Thoracic aorta (tissue), 2 donors: ENCODE data around the gene DDX27. TPM values are rescaled to one million over a fixed set of nuclear protein-coding genes. Genes with fewer than 3 reads are reported as not detected.

Experiments used
- ATAC-seq: fragments of 150-250 bp; one replicate; pipeline ENCODE4 v1.8.0; 2017; ENCODE audit warnings: low read depth; ENCODE audit not compliant: insufficient number of reproducible peaks, low FRiP score
- DNase-seq: peaks from one replicate; pipeline ENCODE4 v3.0.0-alpha.2; 2020; ENCODE audit warnings: low spot score
- H3K27ac ChIP-seq, 2 donors: fragments of 200-600 bp; sonication (generic); 1 replicate in 1 of 2; 2 replicates in 1 of 2; pipeline ENCODE4 v1.5.1; 2016; ENCODE audit warnings: mild to moderate bottlenecking in 2 of 2, moderate library complexity in 2 of 2
- H3K27me3 ChIP-seq: fragments of 200-600 bp; sonication (generic); replicated peaks from 2 replicates; pipeline ENCODE4 v1.6.0; 2016; ENCODE audit warnings: mild to moderate bottlenecking; ENCODE audit not compliant: insufficient read depth
- H3K36me3 ChIP-seq: fragments of 200-600 bp; sonication (generic); one replicate; pipeline ENCODE4 v1.5.1; 2016
- H3K4me1 ChIP-seq, 2 donors: fragments of 200-600 bp; sonication (generic); 1 replicate in 1 of 2; 2 replicates in 1 of 2; pipeline versions ENCODE4 v1.5.1 to v1.6.0; 2016; ENCODE audit warnings: low read depth in 2 of 2, mild to moderate bottlenecking in 1 of 2; ENCODE audit not compliant: control insufficient read depth in 1 of 2
- H3K4me3 ChIP-seq: fragments of 200-600 bp; sonication (generic); 2 replicates; pipeline ENCODE4 v1.5.1; 2016; ENCODE audit warnings: mild to moderate bottlenecking
- H3K9me3 ChIP-seq: fragments of 200-600 bp; sonication (generic); 2 replicates; pipeline ENCODE4 v1.5.1; 2016
- CTCF ChIP-seq: fragments of 200-600 bp; sonication (generic); IDR thresholded peaks from one replicate; pipeline ENCODE4 v1.5.1; 2019; ENCODE audit warnings: antibody characterized with exemption
- total RNA-seq, 2 donors: library from RNA; depleted of rRNA; stranded (reverse); fragments of >200 nt; gene quantifications; one replicate each; pipeline versions ENCODE4 v1.1.0 to v1.2.3, GENCODE V29; 2016

DDX27 gene
- total RNA-seq, 2 donors from 2014 or later: 35.3 to 35.9 TPM

GRCh38 chr20:49229381-49229780 is 10.2 kb downstream of the DDX27 start:
- H3K27ac ChIP-seq: no peak overlapping the region
- TF ChIP-seq CTCF: no peak
- DNase-seq (no peak), ATAC-seq (no peak)
- H3K4me1 ChIP-seq: no peaks in the 10 kb centered on the region
- no peaks in the 10 kb centered on the region for H3K9me3 ChIP-seq
- no peak overlapping the region for H3K4me3 ChIP-seq
- peaks cover 68% of the 10 kb centered on the region for H3K36me3 ChIP-seq
- H3K27me3 ChIP-seq: no peaks in the 10 kb centered on the region

- no peaks in the 10 kb centered on the region for H3K9me3 ChIP-seq
- H3K27ac ChIP-seq: no peak overlapping the region
- H3K4me3 ChIP-seq: no peak overlapping the region
- ATAC-seq (no peak), DNase-seq (no peak)
- H3K36me3 ChIP-seq: peaks cover 67% of the 10 kb centered on the region
- H3K27me3 ChIP-seq: no peaks in the 10 kb centered on the region
- H3K4me1 ChIP-seq: no peaks in the 10 kb centered on the region
- TF ChIP-seq CTCF: no peak
These were observed 10.8 kb downstream of the DDX27 start for GRCh38 chr20:49230021-49230420.

- Histone ChIP-seq H3K4me1 (no peaks in the 10 kb centered on the region), H3K27me3 (no peaks in the 10 kb centered on the region), H3K36me3 (peaks cover 70% of the 10 kb centered on the region), H3K4me3 (no peak overlapping the region), H3K27ac (no peak overlapping the region), H3K9me3 (no peaks in the 10 kb centered on the region)
- DNase-seq (no peak), ATAC-seq (no peak)
- no peak for TF ChIP-seq CTCF
These were observed 11.4 kb downstream of the DDX27 start for GRCh38 chr20:49230561-49231133.

- ATAC-seq (no peak), DNase-seq (no peak)
- TF ChIP-seq CTCF: no peak
- H3K36me3 ChIP-seq: peaks cover 68% of the 10 kb centered on the region
- H3K4me1 ChIP-seq: no peaks in the 10 kb centered on the region
- H3K27ac ChIP-seq: no peak overlapping the region
- no peaks in the 10 kb centered on the region for H3K27me3 ChIP-seq
- no peak overlapping the region for H3K4me3 ChIP-seq
- no peaks in the 10 kb centered on the region for H3K9me3 ChIP-seq
These were observed 12.3 kb downstream of the DDX27 start for GRCh38 chr20:49231471-49231870.

- ATAC-seq (no peak), DNase-seq (no peak)
- Histone ChIP-seq H3K27ac (no peak overlapping the region), H3K4me3 (no peak overlapping the region), H3K9me3 (no peaks in the 10 kb centered on the region), H3K36me3 (peaks cover 82% of the 10 kb centered on the region), H3K27me3 (no peaks in the 10 kb centered on the region), H3K4me1 (no peaks in the 10 kb centered on the region)
- no peak for TF ChIP-seq CTCF
These were observed 14.0 kb downstream of the DDX27 start for GRCh38 chr20:49233226-49233625.
